ENCODE results near the gene SDF2L1.
"Not testable (repeated sequence)": the region's sequence is repeated elsewhere in the genome, so short reads cannot be mapped to it uniquely, and the experiment has no call there.

SDF2L1 gene

DNA sequence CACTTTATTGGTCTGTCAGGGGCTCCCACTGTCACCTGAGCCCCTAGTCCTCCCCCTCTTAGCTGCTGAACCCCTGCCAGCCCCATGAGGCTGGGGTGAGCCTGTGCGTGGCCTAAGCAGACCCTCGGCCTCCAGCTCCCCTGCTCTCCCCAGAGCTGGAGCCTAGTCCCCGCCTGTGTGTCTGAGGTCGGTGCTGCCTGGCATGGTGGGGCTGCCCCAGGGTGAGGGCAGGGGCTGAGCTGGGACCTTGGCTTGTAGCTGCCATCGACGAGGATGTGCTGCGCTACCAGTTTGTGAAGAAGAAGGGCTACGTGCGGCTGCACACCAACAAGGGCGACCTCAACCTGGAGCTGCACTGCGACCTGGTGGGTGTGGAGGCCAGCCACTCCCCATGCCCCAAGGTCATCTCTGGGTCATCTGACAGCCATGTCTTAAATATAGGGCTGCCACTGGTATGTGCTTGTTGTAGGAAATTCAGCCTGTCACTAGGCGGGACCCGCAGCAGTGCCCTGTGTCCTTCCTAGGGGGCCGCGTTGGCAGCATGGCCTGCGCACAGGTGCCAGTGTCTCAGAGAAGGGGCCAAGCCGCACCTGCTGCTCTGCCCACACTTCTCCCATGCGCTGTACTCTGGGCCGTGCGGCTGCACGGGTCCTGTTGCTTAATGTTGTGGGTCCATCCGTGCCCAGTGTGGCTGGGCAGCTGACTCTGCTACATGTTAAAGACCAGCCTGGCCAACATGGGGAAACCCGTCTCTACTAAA lies 44.7 kb downstream of the SDF2L1 start:
- DNase-seq (ENCODE audit: low read depth, low spot score): no peak

DNA sequence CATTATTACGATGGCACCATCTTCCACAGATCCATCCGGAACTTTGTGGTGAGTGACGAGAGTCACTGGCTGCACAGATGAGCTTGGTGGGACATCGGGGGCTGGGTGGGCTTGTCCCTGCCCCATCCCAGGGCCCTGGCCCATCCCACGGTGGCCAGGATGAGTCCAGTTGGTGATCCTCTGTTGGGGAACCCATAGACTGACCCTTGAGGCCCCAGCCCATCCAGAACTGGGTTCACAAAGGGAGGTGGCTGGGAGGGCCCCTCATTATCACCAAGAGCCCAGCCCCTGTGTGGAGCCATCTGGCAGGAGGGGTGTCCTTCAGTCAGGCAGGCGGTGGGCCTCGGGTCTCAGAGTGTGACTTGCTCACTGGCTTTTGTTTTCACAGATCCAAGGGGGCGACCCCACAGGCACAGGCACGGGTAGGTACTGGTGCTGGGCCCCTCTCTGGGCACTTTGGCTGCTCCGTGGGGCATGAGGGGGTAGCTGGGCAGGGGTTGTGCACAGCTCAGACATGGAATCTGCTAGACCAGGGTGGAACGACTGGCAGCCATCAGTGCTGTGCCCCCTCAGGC lies 45.7 kb downstream of the SDF2L1 start:
- no peak for DNase-seq (ENCODE audit: low read depth, low spot score)

GRCh38 chr22:21688341-21688705 lies 46.2 kb downstream of the SDF2L1 start:
- no peak for DNase-seq (ENCODE audit: low read depth, low spot score)

- no peak for DNase-seq (ENCODE audit: low read depth, low spot score)
Measured at GRCh38 chr22:21688706-21689381, 46.7 kb downstream of the SDF2L1 start.

GRCh38 chr22:21690401-21690801 lies 48.3 kb downstream of the SDF2L1 start:
- DNase-seq (ENCODE audit: low read depth, low spot score): no peak

GRCh38 chr22:21691816-21692215 lies 49.7 kb downstream of the SDF2L1 start:
- DNase-seq (ENCODE audit: low read depth, low spot score): no peak

DNA sequence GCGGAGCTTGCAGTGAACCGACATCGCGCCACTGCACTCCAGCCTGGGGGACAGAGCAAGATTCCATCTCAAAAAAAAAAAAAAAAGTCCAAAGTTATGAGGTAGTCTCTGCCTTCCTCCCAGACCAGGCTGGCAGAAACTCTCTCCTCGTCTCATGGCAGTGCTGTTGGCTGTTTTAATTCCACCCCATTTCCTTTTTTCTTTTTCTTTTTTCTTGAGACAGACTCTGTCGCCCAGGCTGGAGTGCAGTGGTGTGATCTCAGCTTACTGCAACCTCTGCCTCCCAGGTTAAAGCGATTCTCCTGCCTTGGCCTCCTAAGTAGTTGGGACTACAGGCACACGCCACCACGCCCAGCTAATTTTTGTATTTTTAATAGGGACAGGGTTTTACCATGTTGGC lies 50.8 kb downstream of the SDF2L1 start:
- DNase-seq (ENCODE audit: low read depth, low spot score): not testable (repeated sequence)

DNA sequence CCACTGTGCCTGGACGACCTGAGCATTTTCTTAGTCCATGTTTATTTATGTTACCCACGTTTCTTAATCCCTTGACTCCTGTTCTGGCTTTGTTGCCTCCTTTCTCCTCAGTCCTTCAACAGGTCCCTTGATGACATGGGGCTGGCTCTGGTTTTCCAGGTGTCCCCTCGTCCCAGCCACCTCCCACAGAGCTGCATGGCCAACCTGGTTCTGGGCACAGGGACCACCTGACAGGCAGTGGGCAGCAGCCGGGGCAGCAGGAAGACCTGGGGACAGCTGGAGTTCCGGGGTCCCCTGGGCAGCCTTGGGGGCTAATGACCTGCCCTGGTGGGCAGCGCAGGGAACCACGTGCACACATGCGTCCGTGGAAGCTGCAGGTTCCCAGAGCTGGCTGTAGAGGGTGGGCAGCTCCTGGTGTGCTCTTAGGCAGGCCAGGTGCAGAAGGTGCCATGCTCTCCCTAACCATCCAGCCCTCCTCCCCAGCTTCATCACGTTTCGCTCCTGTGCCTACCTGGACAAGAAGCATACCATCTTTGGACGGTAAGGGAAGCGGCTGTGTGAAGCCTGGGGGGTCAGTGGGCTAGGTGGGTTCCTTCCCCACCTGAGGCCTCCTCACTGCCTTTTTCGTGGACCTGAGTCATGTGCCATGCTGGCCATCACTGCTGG lies 51.4 kb downstream of the SDF2L1 start:
- DNase-seq (ENCODE audit: low read depth, low spot score): no peak
